GM21515 (cell line): Measurements from ENCODE around the gene RRAGD.

ENCODE experiments used
- ATAC-seq: cut with Tn5 transposase; IDR thresholded peaks from one replicate; pipeline ENCODE4 v1.9.1; 2021; ENCODE audit not compliant: unreplicated experiment

Gene RRAGD

DNA sequence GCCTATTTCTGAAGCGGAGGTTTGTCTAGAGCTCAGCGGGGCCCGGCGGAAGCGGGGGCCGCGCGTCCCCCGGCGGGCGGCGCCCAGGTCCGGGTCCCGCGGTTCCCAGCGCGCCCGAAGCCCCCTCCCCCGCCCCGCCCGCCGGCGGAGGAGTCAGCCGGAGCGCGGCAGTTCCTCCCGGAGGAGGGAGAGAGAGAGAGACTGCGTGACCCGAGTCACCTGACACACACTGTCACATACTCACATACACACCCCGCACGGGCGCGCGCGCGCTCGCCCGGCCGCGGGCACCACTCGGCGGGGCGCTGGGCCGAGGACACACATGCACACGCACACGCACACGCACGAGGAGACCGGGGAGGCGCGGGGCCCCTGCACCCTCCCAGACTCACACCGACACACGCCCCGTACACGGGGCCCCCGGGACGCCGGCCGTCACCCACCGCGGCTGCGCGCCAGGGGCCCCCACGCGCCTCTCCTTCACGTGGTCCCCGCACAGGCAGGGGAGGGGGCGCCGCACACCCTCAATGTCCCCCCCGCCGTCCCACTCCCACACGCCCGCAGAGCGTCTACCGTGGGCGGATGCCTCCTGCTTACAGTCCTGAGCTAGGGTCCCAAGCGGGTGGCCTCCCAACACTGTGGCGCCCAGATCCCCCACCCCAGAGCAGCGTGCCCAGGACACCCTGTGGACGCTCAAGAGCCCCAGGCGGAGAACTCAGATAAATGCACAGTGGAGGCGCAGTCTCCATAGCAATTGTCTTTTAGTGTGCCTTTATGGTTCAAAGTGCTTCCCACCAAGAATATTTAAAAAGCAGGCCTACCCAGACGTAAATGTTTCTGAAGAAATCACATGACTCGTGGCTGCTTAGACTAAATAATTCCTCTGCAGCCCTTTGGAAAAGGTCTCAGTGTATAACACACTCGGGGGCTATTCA lies at the start of gene RRAGD:
Gene RRAGD, minus strand, starts transcription at position 203 of the 935 bp plus-strand sequence. CDS start 280 bp downstream, outside the sequence.
- ATAC-seq, result peak; percentile 73

- ATAC-seq, result no peak
Measured at GRCh38 chr6:89460713-89461112, 48.6 kb upstream of the RRAGD start.

DNA sequence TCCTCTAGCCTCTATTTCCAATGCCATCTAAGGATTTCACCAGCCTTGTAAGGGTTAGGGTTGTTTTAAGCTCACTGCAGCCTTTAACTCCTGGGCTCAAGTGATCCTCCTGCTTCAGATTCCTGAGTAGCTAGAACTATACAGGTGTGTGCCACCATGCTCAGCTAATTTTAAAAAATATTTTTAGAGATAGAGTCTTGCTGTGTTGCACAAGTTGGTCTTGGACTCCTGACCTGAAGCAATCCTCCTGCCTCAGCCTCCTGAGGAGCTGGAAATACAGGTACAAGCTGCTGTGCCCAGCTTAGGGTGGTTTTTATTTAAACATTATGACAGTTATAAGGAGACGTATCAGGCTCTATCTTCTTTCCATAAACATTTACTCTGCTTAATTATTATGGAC lies 47.4 kb upstream of the RRAGD start:
- ATAC-seq, result no peak

GRCh38 chr6:89458704-89459103 lies 46.6 kb upstream of the RRAGD start:
- no peak for ATAC-seq

- no peak for ATAC-seq
Measured at GRCh38 chr6:89454300-89454699, 42.2 kb upstream of the RRAGD start.

DNA sequence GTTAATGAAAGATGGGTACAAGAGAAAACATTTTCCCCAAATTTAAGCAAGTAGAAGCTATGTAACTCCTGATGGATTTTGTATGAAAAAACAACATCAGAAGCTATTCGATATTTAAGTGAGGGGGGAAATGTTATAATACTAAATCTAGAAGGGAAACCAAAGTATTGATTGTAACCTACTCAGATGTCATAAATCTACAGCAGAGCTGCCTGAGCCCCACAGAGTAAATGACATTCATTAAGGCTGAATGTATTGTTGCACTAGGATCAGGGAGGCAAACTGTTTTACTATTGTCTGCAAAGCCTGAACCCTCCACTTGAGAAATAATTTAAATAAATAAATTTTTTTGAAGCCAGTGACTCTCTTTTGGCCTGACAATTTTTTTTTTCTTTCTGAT lies 40.2 kb upstream of the RRAGD start:
- no peak for ATAC-seq

DNA sequence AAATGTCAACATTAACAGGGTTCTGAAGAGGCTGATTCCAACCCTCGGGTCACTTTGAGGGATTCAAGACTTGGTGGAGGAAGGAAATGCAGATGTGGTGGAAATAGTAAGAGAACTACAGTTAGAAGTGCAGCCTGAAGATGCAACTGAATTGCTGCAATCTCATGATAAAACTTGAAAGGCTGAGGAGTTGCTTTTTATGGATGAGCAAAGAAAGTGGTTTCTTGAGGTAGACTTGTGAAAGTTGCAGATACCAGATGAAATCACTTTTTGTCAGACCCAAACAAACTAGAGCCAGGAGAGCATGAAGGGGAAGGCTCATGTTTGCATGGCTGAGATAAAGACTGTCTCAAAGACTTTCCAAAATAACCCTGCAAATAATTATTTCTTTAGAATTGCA lies 37.1 kb upstream of the RRAGD start:
- no peak for ATAC-seq

DNA sequence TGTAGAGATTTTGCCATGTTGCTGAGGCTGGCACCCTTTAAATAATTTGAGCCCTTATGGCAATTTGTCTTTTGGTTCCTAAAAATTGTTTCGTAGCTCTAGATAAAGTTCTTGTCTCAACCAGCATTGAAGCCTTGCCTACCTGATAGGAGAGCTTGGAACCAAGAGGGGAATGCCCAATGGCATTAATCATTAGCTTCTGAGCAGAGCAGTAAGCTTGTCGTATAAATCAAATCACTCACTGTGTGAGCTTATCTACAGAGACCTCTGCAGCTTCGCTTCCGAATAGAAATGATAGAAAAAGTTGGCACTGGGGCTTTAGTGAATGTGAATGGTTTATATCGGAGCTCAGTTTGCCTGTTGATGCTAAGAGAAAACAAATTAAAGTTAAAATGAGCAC lies 31.6 kb upstream of the RRAGD start:
- no peak for ATAC-seq

GRCh38 chr6:89440200-89440599 lies 28.1 kb upstream of the RRAGD start:
- no peak for ATAC-seq

DNA sequence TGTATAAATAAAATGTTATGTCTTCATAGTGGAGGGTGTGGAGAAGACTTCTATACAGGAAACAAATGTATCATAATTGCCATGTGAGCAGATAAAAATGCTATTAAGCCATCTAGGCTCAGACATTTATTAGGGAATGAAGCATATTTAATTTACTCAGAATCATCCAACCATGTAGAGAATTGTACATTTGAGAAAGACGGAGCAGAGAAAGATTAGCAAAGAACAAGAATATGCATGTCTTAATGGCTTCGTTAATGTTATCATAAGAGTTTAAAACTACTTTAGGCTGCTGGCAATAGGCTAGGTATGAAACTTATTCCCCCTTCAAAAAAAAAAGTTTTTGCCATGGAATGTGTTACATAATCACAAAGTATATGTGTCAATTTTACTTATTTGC lies 26.9 kb upstream of the RRAGD start:
- no peak for ATAC-seq

DNA sequence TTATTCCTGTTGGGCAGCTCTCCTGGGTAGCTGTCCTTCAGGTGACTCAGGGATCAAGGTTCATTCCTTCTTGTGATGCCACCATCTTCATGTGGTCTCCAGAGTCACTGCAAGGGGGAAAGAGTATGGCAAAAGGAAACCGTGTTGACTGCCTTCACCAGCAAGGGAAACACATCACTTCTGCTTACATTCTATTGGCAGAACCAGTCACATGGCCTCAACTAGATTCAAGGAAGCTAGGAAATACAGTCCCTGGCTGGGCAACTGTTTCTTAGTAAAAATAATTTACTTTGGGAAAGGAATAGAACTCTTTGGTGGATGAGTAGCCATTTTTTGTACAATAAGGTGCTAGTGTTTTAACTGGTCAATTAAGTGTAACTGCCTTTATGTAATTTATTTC lies 26.2 kb upstream of the RRAGD start:
- no peak for ATAC-seq

DNA sequence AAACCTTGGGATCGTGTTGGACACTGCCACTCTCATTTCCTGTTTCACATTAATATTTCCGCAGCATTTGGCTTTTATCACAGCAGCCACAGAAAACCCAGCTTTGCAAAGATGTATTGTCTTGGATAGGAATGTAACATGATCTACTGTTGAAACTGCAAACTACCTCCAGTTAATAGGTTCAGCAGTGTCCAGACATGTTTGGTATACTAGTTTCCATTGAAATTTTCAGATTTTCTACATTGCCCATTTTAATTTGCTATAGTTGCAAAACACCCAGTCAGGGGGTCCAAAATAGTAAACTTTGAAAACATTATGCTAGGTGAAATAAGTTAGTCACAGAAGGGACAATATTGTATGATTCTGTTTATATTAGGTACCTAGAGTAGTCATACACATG lies 24.2 kb upstream of the RRAGD start:
- no peak for ATAC-seq

DNA sequence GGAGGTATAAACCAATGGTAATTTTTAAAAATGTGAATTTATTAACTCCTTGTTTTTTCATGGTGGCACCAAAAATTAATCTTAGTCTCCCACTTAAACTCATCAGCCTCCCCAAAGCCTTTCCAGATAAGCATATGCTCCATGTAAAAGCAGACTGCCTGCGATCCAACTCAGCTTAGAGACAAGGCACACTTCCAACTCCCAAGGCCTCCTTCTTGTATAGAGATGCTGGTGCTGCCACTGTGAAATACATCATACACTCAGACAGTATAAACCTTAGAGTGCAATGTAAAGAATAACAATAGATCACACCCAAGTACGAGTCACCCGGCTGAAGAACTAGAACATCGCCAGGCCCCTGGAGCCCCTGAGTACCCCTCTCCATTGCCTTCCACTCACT lies 22.9 kb upstream of the RRAGD start:
- no peak for ATAC-seq

DNA sequence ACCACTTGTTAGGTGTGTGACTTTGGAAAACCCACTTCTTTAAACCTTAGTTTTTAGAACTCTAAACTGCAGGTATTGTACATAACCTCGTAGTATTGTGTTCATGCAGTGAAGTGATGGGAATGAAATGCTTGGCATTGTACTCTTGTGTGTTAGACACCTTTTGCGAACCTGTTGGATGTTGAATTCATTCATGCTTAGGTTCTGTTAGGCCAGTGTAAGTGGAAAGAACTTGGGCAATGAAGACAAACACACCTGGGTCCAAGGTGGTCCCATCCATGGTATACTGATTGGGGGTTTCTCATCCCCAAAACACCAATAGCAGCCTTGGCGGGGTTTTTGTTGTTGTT lies 22.1 kb upstream of the RRAGD start:
- no peak for ATAC-seq

GRCh38 chr6:89433252-89434149 lies 21.4 kb upstream of the RRAGD start:
- ATAC-seq, result peak; percentile 35

GRCh38 chr6:89432875-89433251 lies 20.8 kb upstream of the RRAGD start, which contains the start of gene ANKRD6:
Gene ANKRD6, plus strand, starts transcription at chr6:89433152. Its CDS starts 133,825 bp downstream, at chr6:89566977.
- peak; percentile 96 for ATAC-seq

GRCh38 chr6:89430201-89430962 lies 18.3 kb upstream of the RRAGD start:
- no peak for ATAC-seq

GRCh38 chr6:89416796-89417195 lies 4.7 kb upstream of the RRAGD start:
- ATAC-seq, result no peak

DNA sequence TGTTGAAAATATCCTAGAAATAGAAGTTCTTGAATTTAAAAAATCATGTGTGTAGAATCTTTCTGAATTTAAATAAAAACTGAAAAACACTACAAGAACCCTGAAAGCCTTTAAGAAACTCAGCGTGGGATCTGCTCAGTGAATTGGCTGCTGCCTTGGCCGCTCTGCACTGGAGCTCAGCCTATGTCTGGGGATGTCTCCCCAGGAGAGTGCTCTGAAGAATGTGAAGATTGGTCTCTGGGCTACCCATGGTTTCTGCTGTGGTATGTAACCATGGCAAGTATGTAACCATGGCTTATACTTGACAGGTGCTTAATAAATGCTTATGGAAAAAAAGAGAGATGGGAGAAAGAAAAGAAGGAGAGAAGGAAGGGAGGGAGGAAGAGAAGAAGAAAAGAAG lies 3.1 kb upstream of the RRAGD start:
- no peak for ATAC-seq

GRCh38 chr6:89414215-89414614 lies 2.1 kb upstream of the RRAGD start:
- ATAC-seq, result no peak

DNA sequence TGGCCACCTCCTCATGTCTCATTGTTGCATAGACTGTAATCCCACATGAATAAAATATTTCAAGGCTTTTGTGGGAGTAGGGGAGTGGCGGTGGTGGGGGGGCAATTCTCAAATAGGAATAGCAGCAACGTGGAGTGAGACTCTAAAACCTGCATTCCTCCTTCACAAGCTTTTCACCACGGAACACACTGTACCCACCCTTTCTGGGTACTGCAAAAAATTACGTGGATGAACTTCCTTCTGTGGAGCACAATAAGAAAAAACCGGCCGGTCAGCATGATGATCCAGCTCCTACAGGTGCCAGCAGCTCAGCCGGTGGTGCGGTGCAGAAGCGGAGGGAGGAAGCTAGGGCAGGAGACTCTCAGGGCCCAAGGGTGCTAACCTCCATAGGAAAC lies 930 bp upstream of the RRAGD start:
- ATAC-seq, result no peak
